ENCODE measurements around the gene C5orf46. TPM values are rescaled to one million over a fixed set of nuclear protein-coding genes. Genes with fewer than 3 reads are reported as not detected.

C5orf46 gene
- total and polyA plus RNA-seq, 2 of the 4 experiments (the other 2 are of a cell fraction): 1.3 TPM; not detected in 1

- no peak overlapping the region for H2BK120ac ChIP-seq (ENCODE audit: low read depth, low read length)
- no peak overlapping the region for H4K91ac ChIP-seq (ENCODE audit: insufficient read depth, low read depth, low read length)
- H3K4me3 ChIP-seq (ENCODE audit: insufficient read depth, low read depth, low read length): no peak overlapping the region
- in situ Hi-C loops (cut with MboI; ENCODE audit: low sequenced_read_pairs): no loop called here
- no peaks in the 10 kb centered on the region for H3K27me3 ChIP-seq (ENCODE audit: control insufficient read depth, insufficient read depth, low read length)
- no peak overlapping the region for H3K56ac ChIP-seq (ENCODE audit: extremely low read depth, insufficient read depth, low read length)
- H2AFZ ChIP-seq (replicated peaks; ENCODE audit: low read length, poor library complexity): no peak overlapping the region
- no peak overlapping the region for H3K27ac ChIP-seq (ENCODE audit: insufficient read depth, low read length)
- H3K4me1 ChIP-seq (ENCODE audit: control insufficient read depth, insufficient read depth, low read length): no peaks in the 10 kb centered on the region
- no TSS peak for BruUV-seq (replicated peaks)
- H3K4me2 ChIP-seq (ENCODE audit: low read depth, low read length): no peak overlapping the region
- no peaks in the 10 kb centered on the region for H3K9me1 ChIP-seq (ENCODE audit: insufficient read depth, low read length)
- H3K36me3 ChIP-seq (ENCODE audit: control insufficient read depth, insufficient read depth, low read length): no peaks in the 10 kb centered on the region
- no peak overlapping the region for H2BK15ac ChIP-seq (ENCODE audit: low read depth, low read length)
- H3K4ac ChIP-seq (ENCODE audit: low read depth, low read length): no peak overlapping the region
- no peak overlapping the region for H3K23ac ChIP-seq (ENCODE audit: low read depth, low read length)
- intact Hi-C loops (cut with micrococcal nuclease): no loop called here
- H4K5ac ChIP-seq (ENCODE audit: low read depth, low read length): no peak overlapping the region
- ChIA-PET CTCF (no interaction called here), POLR2A (ENCODE audit: unreplicated experiment) (no interaction called here)
- no peaks in the 10 kb centered on the region for H4K20me1 ChIP-seq (ENCODE audit: insufficient read depth, low read length)
- H2AK9ac ChIP-seq (replicated peaks; ENCODE audit: low read depth, low read length, poor library complexity): no peak overlapping the region
- DNase-seq: no peak
- dilution Hi-C loops (cut with HindIII; ENCODE audit: low sequenced_read_pairs, unreplicated experiment): no loop called here
- no peaks in the 10 kb centered on the region for H3K79me1 ChIP-seq (ENCODE audit: low read depth in 1 of 2, low read length in 2 of 2)
- H2BK20ac ChIP-seq (ENCODE audit: low read depth, low read length): no peak overlapping the region
- H3K14ac ChIP-seq (replicated peaks; ENCODE audit: low read depth, low read length): no peak overlapping the region
- H2BK5ac ChIP-seq (ENCODE audit: low read depth, low read length, poor library complexity, severe bottlenecking): no peak overlapping the region
- no peak for TF ChIP-seq BHLHE40 (IDR thresholded peaks at IDR 0.05; ENCODE audit: low read depth, low read length)
- no peak for TF ChIP-seq ELK1 (IDR thresholded peaks at IDR 0.05; ENCODE audit: borderline replicate concordance, low read depth, low read length)
- TF ChIP-seq CHD1 (IDR thresholded peaks at IDR 0.05; ENCODE audit: low read depth, low read length): no peak
- no CpG with 5 or more reads among the region's 1 CpG for WGBS, 2 experiments (ENCODE audit: extremely low coverage in 2 of 2, insufficient read length in 1 of 2)
- no peaks in the 10 kb centered on the region for H3K9me3 ChIP-seq (ENCODE audit: control insufficient read depth, insufficient read depth, low read length)
- no peak overlapping the region for H4K8ac ChIP-seq (ENCODE audit: low read depth in 2 of 2, low read length in 2 of 2)
- H2AK5ac ChIP-seq (ENCODE audit: low read depth, low read length): no peak overlapping the region
- ATAC-seq (ENCODE audit: low read depth): no peak
- no peak overlapping the region for H3K18ac ChIP-seq (ENCODE audit: low read depth, low read length)
- H3K9ac ChIP-seq (ENCODE audit: low read depth, low read length): no peak overlapping the region
Observed at GRCh38 chr5:147912011-147912410, 5.7 kb upstream of the C5orf46 start.

Measured in IMR-90 (cell line).